GM12878 (cell line): ENCODE measurements around the gene RAPH1.

Experiments used
- CTCF ChIP-seq, 3 experiments: IDR thresholded peaks in 2 of 3; conservative IDR thresholded peaks in 1 of 3; 2 replicates each; pipeline ENCODE4 v1.5.1; 2011; ENCODE audit warnings: low read depth in 3 of 3, low read length in 3 of 3, mild to moderate bottlenecking in 3 of 3, control low read depth in 2 of 3, moderate library complexity in 2 of 3, inconsistent platforms in 1 of 3, mixed read lengths in 1 of 3; ENCODE audit not compliant: control insufficient read depth in 2 of 3, insufficient read depth in 1 of 3; ENCODE audit errors: extremely low read depth in 1 of 3
- HDAC6 ChIP-seq: fragments of 200-600 bp; sonication (generic); IDR thresholded peaks from one replicate; pipeline ENCODE4 v1.8.0; 2017; ENCODE audit warnings: antibody characterized with exemption; ENCODE audit not compliant: unreplicated experiment
- MYC ChIP-seq: IDR thresholded peaks from 2 replicates; pipeline ENCODE4 v1.6.1; 2011; ENCODE audit warnings: mild to moderate bottlenecking, low read length, moderate library complexity, inconsistent platforms; ENCODE audit not compliant: insufficient read depth, insufficient replicate concordance, insufficient read length, severe bottlenecking
- NR2F1 ChIP-seq: fragments of 450-650 bp; conservative IDR thresholded peaks from 2 replicates; pipeline ENCODE4 v1.6.1; 2017; ENCODE audit warnings: mild to moderate bottlenecking
- RAD21 ChIP-seq: IDR thresholded peaks from 2 replicates; pipeline ENCODE4 v1.6.1; 2011; ENCODE audit warnings: mild to moderate bottlenecking, low read depth, low read length, moderate library complexity; ENCODE audit not compliant: insufficient read depth
- SIN3A ChIP-seq: IDR thresholded peaks from 2 replicates; pipeline ENCODE4 v1.6.1; 2012; ENCODE audit warnings: low read depth, low read length, improper control_type of control experiment
- TCF7 ChIP-seq: IDR thresholded peaks from 2 replicates; pipeline ENCODE4 v1.6.1; 2014; ENCODE audit warnings: antibody characterized with exemption, borderline replicate concordance
- ZNF207 ChIP-seq: fragments of 450-650 bp; IDR thresholded peaks from 2 replicates; pipeline ENCODE4 v1.6.1; 2014; ENCODE audit warnings: antibody characterized with exemption, mild to moderate bottlenecking, borderline replicate concordance

- no peak for TF ChIP-seq MYC
- TF ChIP-seq NR2F1 = no peak
- TF ChIP-seq CTCF (IDR thresholded peaks at IDR 0.05 in 2 of 3, conservative IDR thresholded peaks at IDR 0.05 in 1 of 3; ENCODE audit: control insufficient read depth in 2 of 3, extremely low read depth in 1 of 3, insufficient read depth in 1 of 3, low read depth in 3 of 3, low read length in 3 of 3) = no peak
- TF ChIP-seq HDAC6 = no peak
- TF ChIP-seq RAD21 = no peak
- no peak for TF ChIP-seq ZNF207
- no peak for TF ChIP-seq TCF7
- TF ChIP-seq SIN3A = no peak
Observed at GRCh38 chr2:203361495-203361894, 173.6 kb downstream of the RAPH1 start.
